ENCODE data around the gene FBLIM1.

Gene FBLIM1

DNA sequence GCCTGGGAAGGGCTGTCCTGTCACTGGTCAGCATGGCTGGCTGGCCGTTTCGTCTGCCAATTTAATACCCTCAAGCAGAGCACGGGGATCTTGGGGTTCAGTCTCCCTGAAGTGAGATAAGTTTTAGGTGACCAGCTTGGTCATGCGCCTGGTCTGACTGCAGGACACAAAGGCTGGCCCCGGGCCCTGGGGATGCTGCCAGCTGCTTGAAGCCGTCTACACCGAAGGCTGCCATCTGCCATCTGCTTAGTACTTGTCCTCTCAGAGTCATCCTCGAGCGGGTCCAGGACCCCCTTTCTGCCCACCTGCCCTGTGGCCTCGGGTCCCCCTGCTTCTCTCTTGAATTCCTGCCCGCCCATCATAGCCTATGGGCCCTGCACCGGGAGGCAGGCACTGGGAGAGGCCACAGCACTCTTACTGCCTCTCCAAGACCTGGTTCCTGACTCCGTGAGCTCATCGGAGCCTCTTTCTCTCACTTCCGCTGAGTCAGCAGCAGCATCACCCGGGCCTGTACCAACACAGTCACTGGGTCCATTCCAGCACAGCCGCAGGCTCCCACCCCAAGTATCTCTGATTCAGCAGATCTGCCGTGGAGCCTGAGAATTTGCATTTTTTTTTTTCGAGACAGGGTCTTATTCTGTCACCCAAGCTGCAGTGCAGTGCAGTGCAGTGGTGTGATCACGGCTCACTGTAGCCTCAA lies 7.0 kb downstream of the FBLIM1 start:
- Histone ChIP-seq H3K36me3 (ENCODE audit: control insufficient read depth, insufficient read depth, low read length) (peaks cover 18% of the 10 kb centered on the region), H3K4me1 (ENCODE audit: control insufficient read depth, insufficient read depth, low read length) (peaks cover 7% of the 10 kb centered on the region), H3K4me3 (ENCODE audit: low read length) (no peak overlapping the region), H3K27me3 (ENCODE audit: control insufficient read depth, insufficient read depth, low read length) (no peaks in the 10 kb centered on the region), H3K9ac (ENCODE audit: low read length) (no peak overlapping the region), H3K27ac (ENCODE audit: low read depth, low read length) (no peak overlapping the region)

DNA sequence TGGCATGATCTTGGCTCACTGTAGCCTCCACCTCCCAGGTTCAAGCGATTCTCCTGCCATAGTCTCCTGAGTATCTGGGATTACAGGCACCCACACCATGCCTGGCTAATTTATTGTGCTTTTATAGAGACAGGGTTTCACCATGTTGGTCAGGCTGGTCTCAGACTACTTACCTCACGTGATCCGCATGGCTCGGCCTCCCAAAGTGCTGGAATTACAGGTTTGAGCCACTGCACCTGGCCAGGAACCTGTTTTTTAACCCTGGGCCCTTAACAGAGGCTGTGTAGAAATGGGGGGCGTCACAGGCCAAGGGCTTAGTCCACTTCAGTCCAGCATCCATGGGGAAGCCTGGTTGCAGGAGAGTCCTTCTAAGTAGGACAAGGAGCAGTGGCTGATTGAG lies 9.3 kb downstream of the FBLIM1 start:
- Histone ChIP-seq H3K36me3 (ENCODE audit: control insufficient read depth, insufficient read depth, low read length) (peaks cover 31% of the 10 kb centered on the region), H3K4me3 (ENCODE audit: low read length) (no peak overlapping the region), H3K9ac (ENCODE audit: low read length) (no peak overlapping the region), H3K27me3 (ENCODE audit: control insufficient read depth, insufficient read depth, low read length) (no peaks in the 10 kb centered on the region), H3K27ac (ENCODE audit: low read depth, low read length) (no peak overlapping the region), H3K4me1 (ENCODE audit: control insufficient read depth, insufficient read depth, low read length) (no peaks in the 10 kb centered on the region)

GRCh38 chr1:15768388-15768787 lies 9.8 kb downstream of the FBLIM1 start:
- no peak overlapping the region for H3K9ac ChIP-seq (ENCODE audit: low read length)
- H3K36me3 ChIP-seq (ENCODE audit: control insufficient read depth, insufficient read depth, low read length): peaks cover 31% of the 10 kb centered on the region

DNA sequence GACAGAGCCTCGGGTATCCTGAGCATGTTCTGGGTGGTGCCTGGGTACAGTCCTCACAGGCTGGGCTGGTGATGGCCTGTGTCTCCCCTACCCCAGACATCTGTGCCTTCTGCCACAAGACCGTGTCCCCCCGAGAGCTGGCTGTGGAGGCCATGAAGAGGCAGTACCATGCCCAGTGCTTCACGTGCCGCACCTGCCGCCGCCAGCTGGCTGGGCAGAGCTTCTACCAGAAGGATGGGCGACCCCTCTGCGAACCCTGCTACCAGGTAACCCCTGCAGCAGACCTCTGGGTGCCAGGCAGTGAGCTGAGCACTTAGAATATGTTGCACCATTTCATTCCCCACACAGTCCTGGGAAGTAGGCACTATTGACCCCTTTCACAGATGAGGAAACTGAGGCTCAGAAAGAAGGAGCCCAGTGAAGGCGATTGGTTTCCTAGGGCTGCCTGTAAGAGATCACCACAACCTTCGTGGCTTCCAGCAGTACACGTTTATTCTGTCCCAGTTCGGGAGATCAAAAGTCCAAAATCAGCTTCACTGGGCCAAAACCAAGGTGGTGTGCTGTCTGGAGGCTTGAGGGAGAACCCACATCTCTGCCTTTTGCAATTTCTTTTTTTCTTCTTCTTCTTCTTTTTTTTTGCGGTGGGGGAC lies 11.8 kb downstream of the FBLIM1 start:
- peaks cover 38% of the 10 kb centered on the region for H3K36me3 ChIP-seq (ENCODE audit: control insufficient read depth, insufficient read depth, low read length)
- H3K4me1 ChIP-seq (ENCODE audit: control insufficient read depth, insufficient read depth, low read length): no peaks in the 10 kb centered on the region
- H3K4me3 ChIP-seq (ENCODE audit: low read length): no peak overlapping the region
- no peaks in the 10 kb centered on the region for H3K27me3 ChIP-seq (ENCODE audit: control insufficient read depth, insufficient read depth, low read length)
- H3K9ac ChIP-seq (ENCODE audit: low read length): no peak overlapping the region
- H3K27ac ChIP-seq (ENCODE audit: low read depth, low read length): no peak overlapping the region

More at GRCh38 chr1:15768388-15768787, 9.8 kb downstream of the FBLIM1 start:
- Histone ChIP-seq H3K27ac (ENCODE audit: low read depth, low read length) (no peak overlapping the region), H3K27me3 (ENCODE audit: control insufficient read depth, insufficient read depth, low read length) (no peaks in the 10 kb centered on the region), H3K4me3 (ENCODE audit: low read length) (no peak overlapping the region), H3K4me1 (ENCODE audit: control insufficient read depth, insufficient read depth, low read length) (no peaks in the 10 kb centered on the region)

DNA sequence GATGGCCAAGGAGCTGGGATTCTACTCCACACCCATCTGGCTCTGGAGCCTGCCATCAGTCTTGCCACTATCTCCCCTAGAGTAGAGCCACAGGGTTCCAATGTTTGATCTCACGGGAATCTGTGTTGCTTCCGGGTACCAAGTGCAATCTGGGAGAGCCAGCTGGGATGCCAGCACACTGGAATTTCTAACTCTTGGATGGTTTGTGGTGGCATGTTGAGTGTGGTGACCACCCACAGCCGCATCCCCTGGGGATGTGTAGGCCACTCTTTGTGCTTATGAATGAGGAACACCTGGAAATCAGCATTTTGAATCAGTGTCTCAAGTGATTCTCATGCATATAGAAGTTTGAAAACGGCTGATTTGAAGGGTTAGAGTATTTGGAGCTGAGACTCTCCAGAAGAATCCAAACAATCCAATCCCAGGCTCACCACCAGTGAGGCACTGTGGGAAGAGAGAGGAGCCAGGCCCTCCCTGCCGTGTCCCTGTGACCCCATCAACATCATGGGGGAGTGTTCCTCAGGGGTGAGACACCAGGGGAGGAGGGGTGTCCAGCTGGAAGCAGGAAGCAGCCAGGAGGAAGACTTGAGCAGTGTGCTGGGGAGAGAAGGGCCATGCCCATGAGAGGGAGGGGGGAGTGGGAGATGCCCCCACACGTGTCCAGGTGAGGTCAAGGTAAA lies 13.4 kb downstream of the FBLIM1 start:
- Histone ChIP-seq H3K4me3 (ENCODE audit: low read length) (no peak overlapping the region), H3K27ac (ENCODE audit: low read depth, low read length) (no peak overlapping the region), H3K4me1 (ENCODE audit: control insufficient read depth, insufficient read depth, low read length) (no peaks in the 10 kb centered on the region), H3K27me3 (ENCODE audit: control insufficient read depth, insufficient read depth, low read length) (no peaks in the 10 kb centered on the region), H3K36me3 (ENCODE audit: control insufficient read depth, insufficient read depth, low read length) (peaks cover 35% of the 10 kb centered on the region), H3K9ac (ENCODE audit: low read length) (no peak overlapping the region)

DNA sequence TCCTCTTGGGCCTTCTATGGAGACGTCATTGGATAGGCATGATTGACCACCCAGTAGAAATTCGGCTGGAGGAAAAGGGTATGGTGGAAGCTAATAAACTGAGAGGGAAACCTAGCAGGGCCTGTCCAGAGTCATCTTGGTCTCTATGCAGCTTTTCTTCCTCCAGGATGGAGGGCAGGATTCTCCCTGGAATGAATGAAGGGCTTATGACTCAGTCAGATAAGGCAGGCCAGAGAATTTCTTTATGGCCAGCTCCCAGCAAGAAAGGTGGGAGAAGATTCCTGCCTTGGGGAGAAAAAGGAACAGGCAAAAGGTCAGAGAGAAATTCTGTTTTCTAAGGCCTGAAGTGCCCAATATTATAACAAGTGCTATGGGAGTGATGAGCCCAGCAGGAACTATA lies 17.1 kb downstream of the FBLIM1 start:
- Histone ChIP-seq H3K4me3 (ENCODE audit: low read length) (no peak overlapping the region), H3K27ac (ENCODE audit: low read depth, low read length) (no peak overlapping the region), H3K4me1 (ENCODE audit: control insufficient read depth, insufficient read depth, low read length) (no peaks in the 10 kb centered on the region), H3K27me3 (ENCODE audit: control insufficient read depth, insufficient read depth, low read length) (no peaks in the 10 kb centered on the region), H3K36me3 (ENCODE audit: control insufficient read depth, insufficient read depth, low read length) (peaks cover 25% of the 10 kb centered on the region), H3K9ac (ENCODE audit: low read length) (no peak overlapping the region)

DNA sequence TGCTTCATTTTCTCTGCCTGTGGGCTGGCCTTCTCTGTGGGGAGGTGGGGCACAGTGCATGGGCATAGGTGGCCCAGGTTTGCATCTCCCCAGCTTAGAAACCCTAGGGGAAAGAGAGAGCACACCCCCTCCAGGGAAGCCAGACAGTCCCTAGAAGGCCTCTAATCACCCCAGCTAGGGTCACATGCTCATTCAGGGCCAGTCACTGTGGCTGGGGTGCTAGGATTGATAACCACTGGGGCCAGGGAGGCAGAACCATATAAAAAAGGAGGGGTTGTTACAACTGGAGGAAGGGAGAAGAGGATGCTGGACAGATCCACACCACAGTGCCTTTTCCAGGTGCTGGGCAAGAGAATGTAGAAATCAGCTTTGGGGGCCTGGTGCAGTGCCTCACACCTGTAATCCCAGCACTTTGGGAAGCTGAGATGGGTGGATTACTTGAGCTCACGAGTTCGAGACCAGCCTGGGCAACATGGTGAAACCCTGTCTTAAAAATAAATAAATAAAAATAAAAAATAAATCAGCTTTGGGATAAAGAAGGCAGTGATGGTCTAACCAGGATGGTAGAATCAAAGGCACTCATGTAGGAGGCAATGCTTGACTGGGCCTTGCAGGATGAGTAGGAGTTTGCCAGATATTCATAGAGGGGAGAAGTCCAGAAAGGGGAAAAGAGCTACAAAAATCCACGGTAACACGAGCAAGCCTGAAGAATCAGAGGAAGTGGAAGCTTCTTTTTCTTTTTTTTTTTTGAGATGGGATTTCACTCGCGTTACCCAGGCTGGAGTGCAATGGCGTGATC lies 19.5 kb downstream of the FBLIM1 start:
- Histone ChIP-seq H3K27me3 (ENCODE audit: control insufficient read depth, insufficient read depth, low read length) (no peaks in the 10 kb centered on the region), H3K9ac (ENCODE audit: low read length) (no peak overlapping the region), H3K36me3 (ENCODE audit: control insufficient read depth, insufficient read depth, low read length) (peaks cover 12% of the 10 kb centered on the region), H3K27ac (ENCODE audit: low read depth, low read length) (no peak overlapping the region), H3K4me3 (ENCODE audit: low read length) (no peak overlapping the region), H3K4me1 (ENCODE audit: control insufficient read depth, insufficient read depth, low read length) (no peaks in the 10 kb centered on the region)

- no peak overlapping the region for H3K9ac ChIP-seq (ENCODE audit: low read length)
- peaks cover 3% of the 10 kb centered on the region for H3K36me3 ChIP-seq (ENCODE audit: control insufficient read depth, insufficient read depth, low read length)
- H3K27me3 ChIP-seq (ENCODE audit: control insufficient read depth, insufficient read depth, low read length): no peaks in the 10 kb centered on the region
- no peak overlapping the region for H3K4me3 ChIP-seq (ENCODE audit: low read length)
- H3K27ac ChIP-seq (ENCODE audit: low read depth, low read length): no peak overlapping the region
- H3K4me1 ChIP-seq (ENCODE audit: control insufficient read depth, insufficient read depth, low read length): no peaks in the 10 kb centered on the region
Observed at GRCh38 chr1:15785683-15786082, 27.1 kb downstream of the FBLIM1 start.

- Histone ChIP-seq H3K27me3 (ENCODE audit: control insufficient read depth, insufficient read depth, low read length) (no peaks in the 10 kb centered on the region), H3K9ac (ENCODE audit: low read length) (no peak overlapping the region), H3K4me3 (ENCODE audit: low read length) (no peak overlapping the region), H3K4me1 (ENCODE audit: control insufficient read depth, insufficient read depth, low read length) (no peaks in the 10 kb centered on the region), H3K27ac (ENCODE audit: low read depth, low read length) (no peak overlapping the region), H3K36me3 (ENCODE audit: control insufficient read depth, insufficient read depth, low read length) (peaks cover 3% of the 10 kb centered on the region)
Observed at GRCh38 chr1:15786581-15786980, 28.0 kb downstream of the FBLIM1 start.

GRCh38 chr1:15788624-15789301 lies 30.2 kb downstream of the FBLIM1 start:
- Histone ChIP-seq H3K9ac (ENCODE audit: low read length) (no peak overlapping the region), H3K4me3 (ENCODE audit: low read length) (no peak overlapping the region), H3K36me3 (ENCODE audit: control insufficient read depth, insufficient read depth, low read length) (peaks cover 3% of the 10 kb centered on the region), H3K27ac (ENCODE audit: low read depth, low read length) (no peak overlapping the region), H3K27me3 (ENCODE audit: control insufficient read depth, insufficient read depth, low read length) (no peaks in the 10 kb centered on the region), H3K4me1 (ENCODE audit: control insufficient read depth, insufficient read depth, low read length) (no peaks in the 10 kb centered on the region)

GRCh38 chr1:15796086-15796462 lies 37.5 kb downstream of the FBLIM1 start:
- Histone ChIP-seq H3K4me1 (ENCODE audit: control insufficient read depth, insufficient read depth, low read length) (peaks cover 14% of the 10 kb centered on the region), H3K27ac (ENCODE audit: low read depth, low read length) (no peak overlapping the region), H3K9ac (ENCODE audit: low read length) (no peak overlapping the region)

More at GRCh38 chr1:15796086-15796462, 37.5 kb downstream of the FBLIM1 start:
- Histone ChIP-seq H3K27me3 (ENCODE audit: control insufficient read depth, insufficient read depth, low read length) (no peaks in the 10 kb centered on the region), H3K36me3 (ENCODE audit: control insufficient read depth, insufficient read depth, low read length) (no peaks in the 10 kb centered on the region), H3K4me3 (ENCODE audit: low read length) (no peak overlapping the region)
